GM21360 (cell line): ENCODE results near the gene PDE4A.
"Not testable (repeated sequence)": the region's sequence is repeated elsewhere in the genome, so short reads cannot be mapped to it uniquely, and the experiment has no call there.

Source experiments
- ATAC-seq: cut with Tn5 transposase; IDR thresholded peaks from one replicate; pipeline ENCODE4 v1.9.1; 2021; ENCODE audit warnings: mild to moderate bottlenecking, moderate library complexity; ENCODE audit not compliant: unreplicated experiment

Gene PDE4A

DNA sequence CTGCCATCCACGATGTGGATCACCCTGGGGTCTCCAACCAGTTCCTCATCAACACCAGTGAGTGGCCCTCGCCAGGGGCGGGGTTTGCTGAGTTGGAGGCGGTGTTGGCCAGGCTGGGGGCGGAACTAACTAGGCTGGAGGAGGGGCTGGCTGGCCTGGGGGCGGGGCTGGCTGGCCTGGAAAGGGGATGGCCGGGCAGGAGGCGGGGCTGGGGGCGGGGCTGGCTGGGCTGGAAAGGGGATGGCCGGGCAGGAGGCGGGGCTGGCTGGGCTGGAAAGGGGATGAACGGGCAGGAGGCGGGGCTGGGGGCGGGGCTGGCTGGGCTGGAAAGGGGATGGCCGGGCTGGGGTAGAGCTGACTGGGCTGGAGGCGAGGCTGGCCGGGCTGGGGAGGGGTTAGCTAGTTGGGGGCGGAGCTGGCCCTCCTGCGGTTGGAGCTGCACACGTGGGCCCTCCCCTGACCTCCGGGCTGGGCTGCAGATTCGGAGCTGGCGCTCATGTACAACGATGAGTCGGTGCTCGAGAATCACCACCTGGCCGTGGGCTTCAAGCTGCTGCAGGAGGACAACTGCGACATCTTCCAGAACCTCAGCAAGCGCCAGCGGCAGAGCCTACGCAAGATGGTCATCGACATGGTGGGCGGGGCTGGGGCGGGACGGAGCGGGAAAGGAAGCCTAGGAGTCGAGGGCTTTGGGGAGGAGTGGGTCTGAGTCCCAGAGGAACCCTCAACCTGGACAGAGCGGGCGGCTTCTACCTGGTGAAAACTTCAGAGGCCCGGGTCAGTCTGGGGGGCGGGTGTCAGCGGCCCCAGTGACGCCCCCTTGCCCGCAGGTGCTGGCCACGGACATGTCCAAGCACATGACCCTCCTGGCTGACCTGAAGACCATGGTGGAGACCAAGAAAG lies 41.0 kb downstream of the PDE4A start:
- ATAC-seq = peak; percentile 90

DNA sequence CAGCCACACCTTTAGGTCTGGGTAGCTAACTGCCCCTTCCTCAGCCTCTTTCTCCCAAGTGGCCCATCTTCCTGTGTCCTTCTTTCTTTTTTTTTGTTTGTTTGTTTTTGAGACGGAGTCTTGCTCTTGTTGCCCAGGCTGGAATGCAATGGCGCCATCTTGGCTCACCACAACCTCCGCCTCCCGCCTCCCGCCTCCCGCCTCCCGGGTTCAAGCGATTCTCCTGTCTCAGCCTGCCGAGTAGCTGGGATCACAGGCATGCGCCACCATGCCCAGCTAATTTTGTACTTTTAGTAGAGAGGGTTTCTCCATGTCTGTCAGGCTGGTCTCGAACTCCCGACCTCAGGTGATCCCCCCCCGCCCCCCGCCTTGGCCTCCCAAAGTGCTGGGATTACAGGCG lies 41.7 kb downstream of the PDE4A start:
- not testable (repeated sequence) for ATAC-seq

DNA sequence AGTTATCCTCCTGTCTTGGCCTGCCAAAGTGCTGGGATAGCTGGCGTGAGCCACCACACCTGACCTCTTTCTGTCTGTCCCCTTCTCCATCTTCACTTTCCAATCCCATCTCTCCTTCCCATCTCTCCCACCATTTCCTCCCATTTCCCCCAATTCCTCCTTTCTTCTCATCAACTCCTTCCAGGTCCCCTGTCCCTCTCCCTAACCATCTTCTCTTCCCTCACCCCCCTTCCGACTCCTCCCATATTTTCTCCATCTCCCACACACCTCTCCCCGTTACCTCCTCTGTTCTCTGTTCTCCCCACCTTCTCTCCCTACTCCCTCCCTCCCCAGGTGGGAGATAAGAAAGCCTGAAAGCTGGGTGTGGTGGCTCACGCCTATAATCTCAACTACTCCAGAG lies 42.2 kb downstream of the PDE4A start:
- no peak for ATAC-seq

DNA sequence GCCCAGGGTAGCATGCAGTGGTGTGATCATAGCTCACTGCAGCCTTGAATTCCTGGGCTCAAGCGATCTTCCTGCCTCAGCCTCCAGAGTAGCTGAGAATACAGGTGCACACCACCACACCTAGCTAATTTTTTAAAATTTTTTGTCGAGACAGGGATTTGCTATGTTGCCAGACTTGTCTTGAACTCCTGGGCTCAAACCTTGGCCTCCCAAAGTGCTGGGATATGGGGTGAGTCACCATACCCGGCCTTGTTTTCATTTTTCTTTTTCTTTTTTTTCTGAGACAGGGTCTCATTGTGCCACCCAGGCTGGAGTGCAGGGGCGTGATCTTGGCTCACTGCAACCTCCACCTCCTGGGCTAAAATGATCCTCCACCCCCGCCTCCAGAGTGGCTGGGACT lies 44.1 kb downstream of the PDE4A start:
- ATAC-seq = no peak

DNA sequence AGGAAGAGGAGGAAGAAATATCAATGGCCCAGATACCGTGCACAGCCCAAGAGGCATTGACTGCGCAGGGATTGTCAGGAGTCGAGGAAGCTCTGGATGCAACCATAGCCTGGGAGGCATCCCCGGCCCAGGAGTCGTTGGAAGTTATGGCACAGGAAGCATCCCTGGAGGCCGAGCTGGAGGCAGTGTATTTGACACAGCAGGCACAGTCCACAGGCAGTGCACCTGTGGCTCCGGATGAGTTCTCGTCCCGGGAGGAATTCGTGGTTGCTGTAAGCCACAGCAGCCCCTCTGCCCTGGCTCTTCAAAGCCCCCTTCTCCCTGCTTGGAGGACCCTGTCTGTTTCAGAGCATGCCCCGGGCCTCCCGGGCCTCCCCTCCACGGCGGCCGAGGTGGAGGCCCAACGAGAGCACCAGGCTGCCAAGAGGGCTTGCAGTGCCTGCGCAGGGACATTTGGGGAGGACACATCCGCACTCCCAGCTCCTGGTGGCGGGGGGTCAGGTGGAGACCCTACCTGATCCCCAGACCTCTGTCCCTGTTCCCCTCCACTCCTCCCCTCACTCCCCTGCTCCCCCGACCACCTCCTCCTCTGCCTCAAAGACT lies 46.9 kb downstream of the PDE4A start:
- ATAC-seq = no peak

DNA sequence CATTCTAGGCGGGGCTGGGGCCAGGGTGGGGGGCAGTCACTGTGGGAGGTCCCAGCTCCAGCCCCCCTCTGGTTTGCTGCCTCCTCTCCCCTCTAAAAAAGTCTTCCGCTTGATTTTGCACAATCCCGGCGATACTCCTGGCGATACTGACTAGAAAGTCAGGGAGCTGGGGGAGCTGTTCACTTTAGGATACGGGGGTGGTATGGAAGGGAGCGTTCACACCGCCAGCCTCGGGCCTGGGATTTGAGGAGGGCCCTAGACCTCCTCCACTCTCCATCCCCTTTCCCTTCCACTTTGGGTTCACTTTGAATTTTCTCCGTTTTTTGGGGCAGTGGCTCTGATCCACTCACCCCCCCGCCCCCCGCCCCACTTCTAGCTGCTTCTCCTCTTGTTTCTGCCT lies 47.8 kb downstream of the PDE4A start:
- no peak for ATAC-seq

DNA sequence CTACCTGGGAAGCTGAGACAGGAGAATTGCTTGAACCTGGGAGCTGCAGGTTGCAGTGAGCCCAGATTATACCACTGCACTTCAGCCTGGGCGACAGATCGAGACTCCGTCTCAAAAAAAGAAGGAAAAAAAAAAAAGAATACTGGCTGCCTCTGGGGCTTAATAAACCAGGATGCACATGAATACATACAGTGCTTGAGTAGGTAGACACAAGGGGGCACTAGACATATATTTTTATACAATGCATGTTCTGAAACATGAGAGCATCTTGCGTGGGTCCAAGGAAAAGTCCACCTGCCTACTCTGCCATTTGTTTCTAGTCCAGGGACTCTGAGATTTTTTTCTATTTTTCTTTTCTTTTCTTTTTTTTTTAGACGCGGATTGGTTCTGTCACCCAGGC lies 51.6 kb downstream of the PDE4A start:
- no peak for ATAC-seq

DNA sequence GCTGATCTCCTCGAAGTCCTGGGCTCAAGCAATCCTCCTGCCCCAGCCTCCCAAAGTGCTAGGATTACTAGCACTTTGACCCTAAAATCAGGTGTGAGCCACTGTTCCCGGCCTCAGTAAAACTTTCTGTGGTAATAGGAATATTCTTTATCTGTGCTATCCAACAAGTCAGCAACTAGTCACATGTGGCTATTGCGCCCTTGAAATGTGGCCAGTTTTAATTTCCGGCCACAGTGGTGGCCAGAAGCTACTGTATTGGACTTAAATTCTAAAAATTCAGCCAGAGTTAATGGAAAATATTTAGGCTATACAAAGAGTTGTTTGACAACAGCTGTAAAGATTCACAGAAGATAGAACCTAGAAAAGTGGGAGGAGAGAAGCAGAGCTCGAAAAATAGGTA lies 52.9 kb downstream of the PDE4A start:
- ATAC-seq = no peak

DNA sequence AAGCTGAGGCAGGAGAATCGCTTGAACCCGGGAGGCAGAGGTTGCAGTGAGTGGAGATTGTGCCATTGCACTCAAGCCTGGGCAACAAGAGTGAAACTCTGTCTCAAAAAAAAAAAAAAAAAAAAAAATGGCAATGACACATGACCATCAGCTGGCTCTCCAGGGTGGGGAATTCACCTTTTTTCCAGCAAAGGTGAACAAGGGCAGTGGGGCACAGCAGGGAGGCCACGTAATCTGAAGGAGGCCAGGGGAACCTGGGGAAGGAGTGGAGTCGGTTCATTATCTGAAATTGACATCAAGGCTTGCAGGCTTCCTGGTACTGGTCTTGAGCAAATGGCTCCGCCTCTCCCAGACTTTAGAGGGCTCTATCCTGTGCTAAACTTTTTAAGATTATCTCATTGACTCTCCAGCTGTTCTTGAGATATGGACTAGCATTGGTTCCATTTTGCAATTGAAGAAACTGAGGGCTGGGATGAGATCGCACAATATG lies 54.7 kb downstream of the PDE4A start:
- ATAC-seq = no peak

DNA sequence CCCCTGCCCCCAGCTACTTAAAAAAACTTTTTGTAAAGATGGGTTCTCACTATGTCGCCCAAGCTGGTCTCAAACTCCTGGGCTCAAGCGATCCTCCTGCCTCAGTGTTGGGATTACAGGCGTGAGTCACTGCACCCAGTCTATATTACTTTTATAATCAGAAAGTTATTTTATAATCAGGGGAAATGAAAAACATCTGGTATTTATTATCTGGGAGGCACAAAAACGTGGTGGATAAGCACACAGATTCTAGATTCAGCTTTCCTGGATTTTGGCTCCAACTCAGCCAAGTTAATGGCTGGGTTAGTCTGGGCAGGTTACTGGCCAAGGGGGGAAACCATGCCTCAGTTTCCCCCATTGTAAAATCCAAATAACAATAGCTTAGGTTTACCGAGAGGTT lies 58.1 kb downstream of the PDE4A start:
- ATAC-seq = no peak

DNA sequence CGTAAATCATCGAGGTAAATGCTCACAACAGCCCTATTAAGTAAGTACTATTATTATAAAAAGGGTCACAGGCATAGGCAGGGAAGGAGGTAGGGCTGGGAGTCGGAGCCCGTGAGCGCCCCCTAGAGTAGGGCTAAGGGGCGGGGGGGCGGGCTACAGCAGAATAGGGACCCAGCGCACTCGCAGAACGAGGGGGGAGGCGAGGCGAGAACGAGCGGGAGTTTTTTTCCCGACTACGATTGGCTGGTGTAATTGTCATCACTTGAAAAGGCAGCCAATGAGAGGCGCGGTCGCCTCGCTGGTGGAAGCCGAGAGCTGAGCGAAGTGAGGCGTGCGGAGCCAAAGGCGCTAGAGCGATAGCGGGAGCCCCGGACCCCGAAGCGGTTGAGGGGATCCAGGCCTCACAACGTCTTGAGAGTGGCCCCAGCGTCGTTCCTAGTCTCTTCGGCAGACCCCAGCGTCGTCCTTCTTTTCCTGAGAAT lies 58.6 kb downstream of the PDE4A start:
- ATAC-seq = no peak

DNA sequence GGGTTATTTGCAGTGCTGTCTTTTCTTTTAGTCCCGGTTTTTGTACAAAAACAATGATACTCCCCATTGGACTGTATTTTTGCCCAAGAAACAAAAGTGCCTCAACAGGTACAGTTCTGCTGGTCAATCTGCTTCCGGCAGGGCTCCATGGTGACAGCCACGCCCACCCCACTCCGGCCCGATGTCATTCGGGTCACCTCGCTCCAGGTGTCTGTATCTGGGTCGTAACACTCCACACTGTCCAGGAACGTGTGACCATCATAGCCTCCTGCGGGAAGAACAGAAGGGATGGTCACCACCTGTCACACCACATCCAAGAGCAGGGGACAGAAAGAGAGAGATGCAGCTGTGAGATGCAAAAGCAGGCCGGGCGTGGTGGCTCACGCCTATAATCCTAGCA lies 66.2 kb downstream of the PDE4A start:
- ATAC-seq = no peak

DNA sequence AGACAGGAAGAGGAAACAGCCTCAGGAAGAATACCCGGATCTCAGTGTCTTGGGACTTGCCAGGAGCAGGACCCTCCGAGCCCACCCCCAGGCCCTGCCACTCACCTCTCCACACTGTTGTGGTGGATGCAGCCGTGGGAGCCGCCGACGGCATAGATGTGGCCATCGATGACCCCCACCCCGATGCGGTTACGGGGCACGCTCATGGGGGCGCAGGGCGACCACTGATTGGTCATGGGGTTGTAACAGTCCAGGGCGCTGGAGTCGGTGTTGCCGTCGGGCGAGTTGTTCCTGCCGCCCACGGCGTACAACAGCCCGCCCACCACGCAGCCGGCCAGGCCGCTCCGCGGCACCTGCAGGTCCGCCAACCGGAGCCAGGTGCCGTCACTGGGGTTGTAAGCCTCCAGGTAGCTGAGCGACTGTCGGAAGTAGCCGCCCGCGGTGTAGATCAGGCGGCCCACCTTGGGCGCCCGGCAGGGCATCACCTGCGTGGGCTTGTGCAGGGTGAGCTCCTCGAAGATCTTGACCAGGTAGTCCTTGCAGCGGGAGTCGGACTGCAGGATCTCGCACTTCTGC lies 71.2 kb downstream of the PDE4A start:
- ATAC-seq = no peak

DNA sequence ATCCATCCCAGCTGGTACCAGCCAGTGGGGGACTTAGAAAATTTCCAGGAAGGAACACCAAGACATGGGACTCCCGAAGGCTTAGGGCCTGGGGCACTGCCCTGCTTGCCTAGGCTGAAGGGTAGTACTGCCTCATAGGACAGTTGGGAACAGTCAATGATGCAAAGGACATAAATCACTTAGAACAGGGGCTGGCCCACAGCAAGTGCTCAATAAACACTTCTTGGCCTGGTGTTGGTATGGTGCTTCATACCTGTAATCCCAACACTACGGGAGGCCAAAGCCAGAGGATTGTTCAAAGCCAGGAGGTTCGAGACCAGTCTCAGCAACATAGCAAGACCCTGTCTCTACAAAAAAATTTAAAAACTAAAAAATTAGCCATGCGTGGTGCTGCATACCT lies 77.0 kb downstream of the PDE4A start:
- ATAC-seq = no peak

DNA sequence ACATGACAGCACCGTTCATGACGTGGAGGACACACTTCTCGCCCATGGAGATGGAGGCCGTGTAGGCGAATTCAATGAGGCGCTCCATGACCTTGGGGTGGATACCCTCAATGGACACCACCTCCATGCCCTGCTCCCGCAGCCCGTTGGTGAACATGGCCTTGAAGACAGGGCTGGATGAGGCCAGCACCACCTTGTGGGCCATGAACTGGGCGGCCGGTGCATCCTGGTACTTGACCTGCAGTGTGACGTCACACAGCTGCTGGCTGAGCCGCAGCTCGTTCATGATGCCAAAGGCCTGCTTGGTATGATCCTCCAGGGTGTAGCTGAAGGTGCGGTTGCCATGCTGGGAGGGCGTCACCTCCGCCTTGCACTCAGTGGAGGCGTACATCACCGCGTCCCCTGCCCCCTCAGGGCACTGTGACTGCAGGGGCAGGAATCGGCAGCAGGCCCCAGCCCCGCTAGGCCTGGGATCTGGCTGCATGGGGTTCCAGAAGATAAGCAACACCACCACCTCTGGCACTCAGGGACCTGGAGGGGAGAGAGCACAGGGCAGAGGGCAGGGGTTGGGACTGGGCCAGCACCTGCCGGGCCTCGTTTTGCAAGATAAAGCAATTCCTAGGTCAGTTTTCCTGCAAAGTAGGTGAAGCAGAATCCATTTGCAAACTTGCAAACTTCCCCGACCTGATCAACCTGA lies 79.4 kb downstream of the PDE4A start:
- no peak for ATAC-seq

DNA sequence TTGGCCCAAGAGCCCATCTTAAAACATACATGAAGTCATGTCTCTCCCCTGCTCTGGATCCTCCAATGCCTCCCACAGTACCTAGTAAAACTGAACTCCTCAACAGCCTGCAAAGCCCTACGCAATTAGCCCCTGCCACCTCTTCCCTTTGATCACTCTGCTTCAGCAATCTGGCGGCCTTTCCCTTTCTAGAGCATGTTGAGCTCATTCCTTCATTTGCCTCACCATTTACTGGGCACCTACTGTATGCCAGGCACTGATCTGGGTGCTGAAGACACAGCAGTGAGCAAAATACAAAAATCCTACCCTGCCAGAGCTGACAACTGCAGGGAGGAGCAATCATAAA lies 79.9 kb downstream of the PDE4A start:
- ATAC-seq = no peak

DNA sequence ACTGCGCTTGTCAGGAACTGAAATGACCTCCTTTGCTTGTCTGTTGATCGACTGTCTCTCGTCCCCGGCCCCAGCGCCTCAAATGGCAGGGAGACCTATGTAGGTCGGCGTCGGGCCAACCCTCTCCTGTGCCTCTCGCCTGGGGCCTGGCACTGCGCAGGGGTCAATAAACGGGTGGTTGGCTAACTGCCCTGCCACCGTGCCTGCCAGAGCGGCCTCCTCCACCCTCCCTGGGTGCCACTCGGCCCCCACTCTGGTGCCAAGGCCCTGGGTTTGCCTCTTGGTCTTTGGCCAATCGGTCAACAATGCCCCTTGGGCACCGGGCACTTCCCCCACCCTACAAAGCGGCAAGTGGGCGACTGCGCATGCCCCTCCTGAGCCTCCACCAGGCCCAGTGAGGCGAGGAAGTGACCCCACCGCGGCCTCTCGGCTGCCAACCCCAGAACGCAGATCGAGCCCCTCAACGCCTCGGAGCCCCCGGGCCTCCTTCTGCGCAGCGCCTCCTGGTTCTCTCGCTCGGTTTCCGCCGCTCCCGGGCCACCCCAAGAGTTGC lies 81.7 kb downstream of the PDE4A start:
- ATAC-seq = peak; percentile 31

DNA sequence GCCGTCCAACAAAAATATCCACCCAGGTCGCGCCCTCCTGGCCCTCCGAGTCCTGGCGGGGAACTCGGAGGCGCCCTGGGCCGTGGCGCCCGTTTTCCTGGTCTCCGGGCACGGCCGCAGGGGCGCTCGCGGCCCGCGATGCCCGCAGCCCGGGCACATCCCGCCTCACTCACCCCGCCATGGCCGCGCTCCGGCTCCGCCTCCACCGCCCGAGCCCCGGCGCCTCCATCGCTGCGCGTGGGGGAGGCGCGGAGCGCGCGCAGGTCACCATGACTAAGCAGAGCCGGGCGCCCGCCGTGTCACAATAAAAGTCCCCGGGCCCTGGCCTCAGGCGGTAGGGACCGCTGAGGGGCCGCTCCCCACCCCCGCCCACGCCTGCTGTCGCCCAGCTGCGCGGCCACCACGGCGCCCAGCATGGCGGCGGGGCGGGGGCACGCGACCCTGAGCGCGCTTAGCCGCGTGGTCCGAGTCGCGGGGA lies 82.2 kb downstream of the PDE4A start:
- peak; percentile 71 for ATAC-seq

DNA sequence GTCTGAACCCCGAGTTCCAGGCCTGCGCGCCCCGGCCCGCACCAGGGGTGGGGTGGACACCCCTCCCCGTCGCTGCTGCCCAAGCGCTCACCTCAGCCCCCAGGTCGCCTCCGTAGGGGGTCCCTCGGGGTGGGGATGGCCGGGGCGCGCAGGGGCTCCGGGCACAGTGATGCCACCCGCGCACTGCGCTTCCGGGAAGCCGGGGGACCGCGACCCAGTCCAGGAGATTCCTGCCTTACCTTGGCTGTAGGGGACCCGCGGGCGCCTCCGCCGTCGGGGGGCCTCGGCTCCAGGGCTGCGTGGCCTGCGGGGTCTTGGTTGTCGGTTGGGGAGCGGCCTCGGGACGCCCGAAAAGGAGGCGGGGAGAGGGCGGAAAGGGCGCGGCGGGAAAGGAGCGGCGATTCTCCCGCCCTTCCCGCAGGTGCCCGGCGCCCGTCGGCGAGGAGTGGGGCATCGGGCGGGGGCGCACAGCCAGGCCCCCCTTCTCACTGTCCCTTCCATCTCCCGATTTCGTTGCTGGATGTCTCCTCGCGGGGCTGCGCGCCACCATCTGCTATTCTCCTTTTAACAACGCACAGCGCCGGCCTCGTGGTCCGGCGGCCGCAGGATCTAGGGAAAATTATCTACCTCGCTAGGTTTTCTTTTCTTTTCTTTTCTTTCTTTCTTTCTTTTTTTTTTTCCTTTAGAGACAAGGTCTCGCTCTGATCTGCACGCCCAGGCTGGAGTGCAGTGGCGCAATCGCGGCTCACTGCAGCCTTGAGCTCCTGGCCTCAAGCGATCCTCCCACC lies 82.9 kb downstream of the PDE4A start, which contains the start of gene KEAP1:
TSS of gene KEAP1 (minus strand) at position 355 of the 788 bp plus-strand sequence. CDS start 3,323 bp downstream, outside the sequence.
- ATAC-seq = peak; percentile 13
